IPS-20b (cell line): Measurements from ENCODE around the gene NFIA.
"Not testable (repeated sequence)": the region's sequence is repeated elsewhere in the genome, so short reads cannot be mapped to it uniquely, and the experiment has no call there.

Experiments
- H3K27ac ChIP-seq: one replicate; pipeline ENCODE4 v1.5.1; 2013; ENCODE audit warnings: low read length
- H3K27me3 ChIP-seq: 2 replicates; pipeline ENCODE4 v1.6.1; 2013; ENCODE audit warnings: mild to moderate bottlenecking, low read length, inconsistent platforms; ENCODE audit not compliant: insufficient read depth
- H3K36me3 ChIP-seq: 2 replicates; pipeline ENCODE4 v1.6.1; 2013; ENCODE audit warnings: low read depth, mild to moderate bottlenecking, inconsistent platforms, low read length, moderate library complexity; ENCODE audit not compliant: insufficient read depth
- H3K4me1 ChIP-seq: 2 replicates; pipeline ENCODE4 v1.6.1; 2013; ENCODE audit warnings: mild to moderate bottlenecking, control low read depth, inconsistent platforms, low read length, moderate library complexity; ENCODE audit not compliant: insufficient read depth
- H3K4me3 ChIP-seq: 2 replicates; pipeline ENCODE4 v1.5.1; 2013; ENCODE audit warnings: mild to moderate bottlenecking, low read length, inconsistent platforms
- H3K9ac ChIP-seq: 2 replicates; pipeline ENCODE4 v1.6.1; 2013; ENCODE audit warnings: low read depth, mild to moderate bottlenecking, inconsistent platforms, low read length, moderate library complexity
- H3K9me3 ChIP-seq: 2 replicates; pipeline ENCODE4 v1.6.1; 2013; ENCODE audit warnings: mild to moderate bottlenecking, low read depth, low read length, inconsistent platforms; ENCODE audit not compliant: insufficient read depth

Gene NFIA

DNA sequence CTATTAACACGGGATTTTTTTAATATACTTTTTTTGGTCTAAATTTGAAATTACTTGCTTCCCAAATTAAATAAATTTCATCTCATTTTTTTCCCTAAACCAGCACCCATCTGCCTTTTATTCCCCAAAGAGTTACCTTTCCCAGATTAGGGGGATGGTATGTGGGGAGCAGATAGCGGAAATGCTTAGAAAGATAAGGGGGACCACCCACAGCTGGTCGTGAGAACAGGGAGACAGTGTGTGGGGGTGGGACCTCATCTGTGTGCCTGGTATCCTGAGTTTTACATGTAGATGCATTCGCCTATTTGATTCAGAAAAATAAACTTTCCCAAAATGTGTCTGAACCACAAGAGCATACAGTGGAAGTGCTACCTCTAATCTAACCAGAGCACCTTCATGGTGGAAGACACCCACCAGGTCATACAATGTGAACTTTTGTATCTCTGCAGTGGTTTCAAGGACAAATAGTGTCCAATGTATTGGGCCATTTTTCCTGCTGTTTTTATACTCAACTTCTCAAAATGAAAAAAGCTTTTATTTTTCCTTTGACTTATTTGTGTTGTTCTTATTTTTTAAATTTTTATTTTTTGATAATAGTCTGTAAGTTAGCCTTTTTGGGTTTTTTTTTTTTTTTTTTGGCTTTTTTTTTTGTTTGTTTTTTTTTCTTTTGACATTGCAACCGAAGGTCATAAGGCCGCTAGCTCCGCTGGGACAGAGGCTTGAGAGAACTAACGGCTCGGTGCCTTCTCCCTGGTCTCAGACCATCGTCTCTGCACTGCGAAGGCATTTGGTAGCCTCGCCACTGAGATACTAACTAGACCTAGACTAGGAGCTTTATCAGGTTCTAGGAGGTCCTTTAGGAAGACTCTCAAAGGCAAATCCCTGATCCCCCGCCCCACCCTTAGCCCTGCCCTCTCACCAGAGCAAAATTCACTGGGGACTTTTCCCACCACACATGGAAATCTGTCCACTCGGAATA, 379.3 kb downstream of the NFIA start:
- Histone ChIP-seq H3K36me3 (no peaks in the 10 kb centered on the region), H3K27me3 (no peaks in the 10 kb centered on the region; the same call in 1 of the 2 replicates), H3K4me1 (peaks cover 49% of the 10 kb centered on the region), H3K9ac (no peak overlapping the region), H3K4me3 (peak overlapping the region; percentile 36; the same call in 1 of the 2 replicates), H3K27ac (no peak overlapping the region), H3K9me3 (no peaks in the 10 kb centered on the region)

DNA sequence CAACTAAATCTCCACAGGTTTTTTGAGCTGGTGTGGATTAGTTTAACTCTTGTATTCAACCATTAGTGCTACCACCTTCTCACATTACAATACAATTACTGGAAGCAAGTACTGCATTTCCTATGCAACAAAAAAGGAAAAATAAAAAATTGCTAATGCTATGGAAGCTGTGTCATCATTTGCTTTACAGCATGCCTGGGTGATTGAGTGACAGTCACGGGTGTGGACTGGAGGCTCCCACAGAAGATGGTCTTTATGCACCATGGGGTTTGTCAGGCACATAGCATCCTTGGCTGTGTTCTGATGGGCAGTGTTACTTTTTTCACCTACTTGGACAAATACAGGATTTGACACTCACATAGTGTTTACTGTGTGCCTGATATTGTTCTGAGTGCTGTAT, 380.3 kb downstream of the NFIA start:
- Histone ChIP-seq H3K4me3 (peak overlapping the region; percentile 36; the same call in 1 of the 2 replicates), H3K36me3 (no peaks in the 10 kb centered on the region), H3K27me3 (no peaks in the 10 kb centered on the region; the same call in 1 of the 2 replicates), H3K4me1 (peaks cover 41% of the 10 kb centered on the region), H3K9me3 (no peaks in the 10 kb centered on the region), H3K9ac (no peak overlapping the region), H3K27ac (no peak overlapping the region)

DNA sequence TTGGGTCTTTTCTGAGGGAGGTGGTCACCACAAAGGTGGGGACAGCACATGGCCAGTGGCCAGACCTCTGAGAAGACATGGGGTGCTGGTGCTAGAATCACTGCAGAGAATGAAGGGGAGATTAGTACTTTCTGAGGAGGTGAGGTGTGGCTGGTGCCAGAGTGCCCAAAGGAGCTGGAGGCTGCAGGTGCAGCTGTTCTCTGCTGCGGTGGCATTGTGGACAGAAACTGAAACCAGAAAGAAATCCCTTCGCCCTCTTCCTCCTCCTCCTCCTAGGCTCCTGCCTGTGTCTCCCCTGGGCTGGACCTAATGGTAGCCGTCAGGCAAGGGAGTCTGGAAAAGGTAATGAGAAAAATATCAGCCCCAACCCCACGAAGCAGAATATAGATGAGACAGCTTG, 380.9 kb downstream of the NFIA start:
- Histone ChIP-seq H3K9ac (no peak overlapping the region), H3K4me1 (peaks cover 39% of the 10 kb centered on the region), H3K4me3 (no peak overlapping the region), H3K27me3 (no peaks in the 10 kb centered on the region; the same call in 1 of the 2 replicates), H3K36me3 (no peaks in the 10 kb centered on the region), H3K9me3 (no peaks in the 10 kb centered on the region), H3K27ac (no peak overlapping the region)

DNA sequence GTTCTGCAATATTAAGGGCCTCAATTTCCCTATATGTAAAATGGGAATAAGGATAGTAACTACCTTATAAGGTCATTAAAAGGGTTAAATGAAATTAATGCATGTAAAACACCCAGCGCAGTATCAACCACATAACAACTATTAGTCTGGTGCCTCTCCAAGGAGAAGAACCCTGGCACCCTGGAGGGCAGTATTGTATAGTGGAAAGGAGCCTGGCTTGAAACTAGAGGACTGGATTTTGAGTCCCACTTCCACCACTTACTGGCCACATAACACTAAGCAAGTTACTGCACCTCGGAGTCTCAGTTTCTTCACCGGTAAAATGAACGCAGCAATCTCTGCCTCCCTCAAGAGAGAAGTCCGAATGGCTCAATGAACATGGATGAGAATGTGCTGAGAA, 385.5 kb downstream of the NFIA start:
- not testable (repeated sequence) for H3K36me3 ChIP-seq, H3K9ac ChIP-seq, H3K27ac ChIP-seq, H3K9me3 ChIP-seq, H3K4me1 ChIP-seq, H3K4me3 ChIP-seq
- peaks cover 21% of the 10 kb centered on the region for H3K27me3 ChIP-seq

DNA sequence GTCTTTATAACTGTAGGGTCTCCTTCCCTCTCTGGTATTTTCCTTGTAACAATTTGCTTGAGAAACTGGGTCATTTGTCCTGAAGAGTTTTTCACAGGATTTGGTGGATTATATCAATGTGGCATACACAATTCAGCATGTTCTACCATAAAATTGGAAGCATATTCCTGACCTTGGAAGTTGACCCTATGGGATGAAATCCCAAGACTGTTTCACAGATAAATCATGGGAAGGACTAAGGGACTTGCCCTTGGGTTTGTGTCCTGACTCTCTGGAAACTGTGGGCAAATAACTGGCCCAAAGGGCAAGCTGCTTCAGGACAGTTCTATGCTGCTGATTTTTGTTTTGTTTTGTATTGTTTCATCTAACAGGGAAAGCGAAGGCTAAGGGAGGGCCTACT, 387.0 kb downstream of the NFIA start:
- H3K27ac ChIP-seq: no peak overlapping the region
- no peaks in the 10 kb centered on the region for H3K9me3 ChIP-seq
- H3K4me3 ChIP-seq: no peak overlapping the region
- H3K36me3 ChIP-seq: no peaks in the 10 kb centered on the region
- H3K9ac ChIP-seq: no peak overlapping the region
- H3K27me3 ChIP-seq: peaks cover 37% of the 10 kb centered on the region
- no peaks in the 10 kb centered on the region for H3K4me1 ChIP-seq

DNA sequence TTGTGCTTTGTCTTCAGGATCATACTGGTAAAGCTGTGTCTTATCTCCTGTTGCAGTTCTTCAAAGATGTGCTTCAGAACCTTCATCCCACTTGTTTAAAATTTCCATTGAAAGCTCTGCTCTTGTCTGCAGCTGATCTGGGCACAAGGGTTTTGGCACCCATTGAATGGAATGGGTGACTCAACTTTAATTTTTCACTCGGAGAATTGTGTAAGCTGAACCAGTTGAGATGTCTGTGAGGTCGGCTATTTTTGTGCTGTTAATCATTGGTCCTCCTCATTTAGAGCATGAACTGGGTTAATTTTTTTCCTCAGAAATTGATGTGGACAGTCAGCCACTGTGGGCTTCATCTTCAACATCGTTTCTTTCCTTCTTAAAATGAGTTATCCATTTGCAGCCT, 390.5 kb downstream of the NFIA start:
- no peak overlapping the region for H3K9ac ChIP-seq
- H3K27me3 ChIP-seq: peaks cover 72% of the 10 kb centered on the region
- no peaks in the 10 kb centered on the region for H3K4me1 ChIP-seq
- no peaks in the 10 kb centered on the region for H3K9me3 ChIP-seq
- no peak overlapping the region for H3K27ac ChIP-seq
- no peaks in the 10 kb centered on the region for H3K36me3 ChIP-seq
- H3K4me3 ChIP-seq: no peak overlapping the region

DNA sequence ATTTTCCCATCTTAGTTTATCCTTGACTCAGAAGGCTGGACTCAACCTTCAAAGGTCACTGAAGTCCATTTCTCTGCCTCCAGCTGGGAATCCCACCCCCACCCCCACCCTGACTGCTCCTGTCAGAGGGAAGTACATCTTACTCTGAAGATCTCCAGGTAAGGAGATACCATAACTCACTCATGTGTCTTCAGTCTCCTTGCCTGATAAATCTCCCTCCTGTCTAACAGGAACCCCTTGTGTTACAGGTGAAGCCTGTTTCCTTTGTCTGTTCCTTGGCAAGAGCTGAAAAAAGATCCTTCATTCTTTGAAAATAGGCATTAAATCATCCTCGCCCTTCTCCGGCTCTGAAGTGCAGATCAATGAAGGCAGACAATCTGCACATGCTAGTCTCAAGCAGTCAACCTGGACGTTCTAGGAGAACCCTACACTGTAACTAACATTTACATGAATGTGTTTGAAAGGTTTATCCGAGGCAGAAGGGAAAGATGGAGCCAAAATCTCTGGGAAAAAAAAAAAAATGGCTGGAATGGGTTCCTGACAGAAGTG, 392.0 kb downstream of the NFIA start:
- Histone ChIP-seq H3K4me1 (no peaks in the 10 kb centered on the region), H3K4me3 (no peak overlapping the region), H3K27me3 (peaks cover 86% of the 10 kb centered on the region), H3K36me3 (no peaks in the 10 kb centered on the region), H3K9me3 (no peaks in the 10 kb centered on the region), H3K27ac (no peak overlapping the region), H3K9ac (no peak overlapping the region)

DNA sequence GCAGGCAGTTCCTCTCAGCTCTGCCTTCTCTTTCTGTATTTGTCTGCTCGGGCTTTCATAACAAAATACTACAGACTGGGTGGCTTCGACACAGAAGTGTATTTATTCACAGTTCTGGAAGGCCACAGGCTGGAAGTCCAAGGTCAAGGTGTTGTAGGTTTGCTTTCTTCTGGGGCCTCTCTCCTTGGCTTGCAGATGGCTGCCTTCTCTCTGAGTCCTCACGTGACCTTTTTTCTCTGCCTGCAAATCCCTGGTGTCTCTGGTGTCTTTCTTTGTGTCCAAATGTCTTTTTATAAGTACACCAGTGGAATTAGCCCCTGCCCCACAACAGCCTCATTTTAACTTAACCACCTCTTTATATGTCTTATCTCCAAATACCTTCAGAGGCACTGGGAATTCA, 392.6 kb downstream of the NFIA start:
- Histone ChIP-seq H3K36me3 (no peaks in the 10 kb centered on the region), H3K27ac (no peak overlapping the region), H3K4me1 (no peaks in the 10 kb centered on the region), H3K4me3 (no peak overlapping the region), H3K27me3 (peaks cover 93% of the 10 kb centered on the region), H3K9me3 (no peaks in the 10 kb centered on the region), H3K9ac (no peak overlapping the region)

DNA sequence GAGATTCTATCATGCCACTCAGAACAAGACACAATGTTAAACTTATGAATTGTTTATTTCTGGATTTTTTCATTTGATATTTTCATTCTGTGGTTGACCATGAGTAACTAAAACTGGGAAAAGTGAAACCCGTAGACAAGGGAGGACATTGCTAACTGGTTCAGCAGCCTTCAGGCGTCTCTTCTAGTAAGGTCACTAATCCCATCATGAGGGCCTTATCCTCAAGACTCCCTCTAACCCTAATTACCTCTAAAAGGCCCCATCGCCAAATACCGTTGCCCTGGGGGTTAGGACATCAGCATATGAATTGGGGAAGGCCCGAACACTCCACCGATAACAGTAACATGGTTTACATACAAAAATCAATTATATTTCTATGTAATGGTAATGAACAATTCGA, 394.9 kb downstream of the NFIA start:
- Histone ChIP-seq H3K4me3 (no peak overlapping the region), H3K4me1 (peaks cover 14% of the 10 kb centered on the region), H3K36me3 (no peaks in the 10 kb centered on the region), H3K9me3 (no peaks in the 10 kb centered on the region), H3K27ac (no peak overlapping the region), H3K27me3 (peaks cover 100% of the 10 kb centered on the region), H3K9ac (no peak overlapping the region)

DNA sequence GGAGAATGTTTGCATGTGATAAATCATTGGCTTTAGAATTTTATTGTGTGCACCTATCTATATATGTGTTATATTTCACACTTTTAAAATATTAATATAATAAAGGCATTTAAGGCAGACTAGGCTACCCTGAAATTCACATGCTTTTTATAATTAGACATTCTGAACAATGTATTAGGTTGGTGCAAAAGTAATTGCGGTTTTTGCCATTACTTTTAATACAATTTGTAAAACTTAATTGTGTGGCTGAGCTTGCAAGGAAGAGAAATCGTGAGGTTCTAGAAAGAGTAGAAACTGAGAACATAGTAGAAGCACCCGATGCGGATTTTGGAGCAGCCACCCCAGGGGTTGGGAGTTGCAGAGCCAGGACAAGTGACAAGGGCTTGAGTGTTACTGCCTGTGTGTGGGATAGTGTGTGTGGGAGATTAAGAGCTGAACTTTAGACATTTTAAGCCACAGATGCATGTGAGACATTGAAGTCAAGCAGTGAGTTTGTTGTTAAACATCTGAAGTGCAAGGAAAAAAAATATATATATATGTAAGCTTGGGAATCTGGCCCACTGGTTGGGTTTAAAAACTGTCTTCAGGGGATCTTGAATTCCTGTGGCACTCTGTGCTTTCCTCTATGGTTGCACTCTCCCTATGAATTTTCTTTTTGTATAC, 398.0 kb downstream of the NFIA start:
- Histone ChIP-seq H3K36me3 (no peaks in the 10 kb centered on the region), H3K27me3 (peaks cover 90% of the 10 kb centered on the region), H3K27ac (no peak overlapping the region), H3K4me1 (peaks cover 19% of the 10 kb centered on the region), H3K9ac (no peak overlapping the region), H3K9me3 (no peaks in the 10 kb centered on the region), H3K4me3 (no peak overlapping the region)

DNA sequence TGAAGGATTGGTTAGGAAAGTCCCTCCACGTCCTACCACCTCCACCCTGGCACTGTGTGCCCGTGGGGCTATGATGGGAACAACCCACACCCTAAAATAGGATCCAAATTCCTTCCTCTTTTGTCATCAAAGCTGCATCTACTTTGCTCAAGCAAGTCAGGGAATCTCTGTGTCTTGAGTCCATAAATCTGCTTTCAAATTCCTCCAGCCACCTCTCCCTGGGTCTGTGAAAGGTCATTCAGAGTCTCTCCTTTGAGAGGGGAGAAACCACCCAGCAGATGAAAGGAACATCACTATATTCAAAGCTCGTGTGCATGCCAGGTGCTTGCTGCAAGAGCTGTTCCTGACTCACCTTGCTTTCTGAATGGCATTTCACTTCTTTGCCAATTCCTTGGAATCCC, 399.0 kb downstream of the NFIA start:
- Histone ChIP-seq H3K27me3 (peaks cover 81% of the 10 kb centered on the region), H3K9me3 (no peaks in the 10 kb centered on the region), H3K4me3 (no peak overlapping the region), H3K4me1 (peaks cover 19% of the 10 kb centered on the region), H3K36me3 (no peaks in the 10 kb centered on the region), H3K27ac (no peak overlapping the region), H3K9ac (no peak overlapping the region)
